Fibroblast of skin of left quadriceps (primary cell): ENCODE results near the gene CD6.
"Not testable (repeated sequence)": the region's sequence is repeated elsewhere in the genome, so short reads cannot be mapped to it uniquely, and the experiment has no call there.

Experiments
- DNase-seq, 2 experiments: peaks; one replicate each; pipeline ENCODE4 v3.0.0-alpha.2; 2013; ENCODE audit warnings: low read depth in 2 of 2

The CD6 gene

GRCh38 chr11:61056571-61056970 lies 85.1 kb downstream of the CD6 start:
- DNase-seq, result no peak

GRCh38 chr11:61056981-61057380 lies 85.5 kb downstream of the CD6 start:
- no peak for DNase-seq

- DNase-seq, result no peak
Observed at GRCh38 chr11:61057615-61058014, 86.1 kb downstream of the CD6 start.

GRCh38 chr11:61058583-61059259 lies 87.2 kb downstream of the CD6 start:
- DNase-seq, result no peak

- no peak for DNase-seq
Observed at GRCh38 chr11:61059260-61059752, 87.8 kb downstream of the CD6 start.

- DNase-seq, result peak in 1 of 2 experiments; percentile 5
Observed at GRCh38 chr11:61061081-61061826, 89.8 kb downstream of the CD6 start.

GRCh38 chr11:61062181-61062930 lies 90.9 kb downstream of the CD6 start:
- DNase-seq, result no peak

GRCh38 chr11:61065236-61065635 lies 93.8 kb downstream of the CD6 start:
- DNase-seq, result not testable (repeated sequence)

- no peak for DNase-seq
Observed at GRCh38 chr11:61065955-61066638, 94.6 kb downstream of the CD6 start.

- DNase-seq, result no peak
Observed at GRCh38 chr11:61066645-61067044, 95.2 kb downstream of the CD6 start.

GRCh38 chr11:61067782-61068446 lies 96.4 kb downstream of the CD6 start:
- DNase-seq, result no peak

GRCh38 chr11:61068581-61068980 lies 97.1 kb downstream of the CD6 start:
- DNase-seq, result no peak

GRCh38 chr11:61069427-61069826 lies 97.9 kb downstream of the CD6 start:
- no peak for DNase-seq
